T-cell (primary cell): ENCODE results near the gene ZBTB33. TPM values are rescaled to one million over a fixed set of nuclear protein-coding genes. Genes with fewer than 3 reads are reported as not detected.
A peak's percentile ranks its signal among the peaks of the same experiment; 100 is the strongest.

Source experiments
- ATAC-seq, 4 experiments: fragments of 200-7000 bp in 3 of 4; fragments of 150-1000 bp in 1 of 4; cut with Tn5 transposase; replicated peaks in 1 of 4; 1 replicate in 3 of 4; 2 replicates in 1 of 4; pipeline ENCODE4 v1.10.0; 2021; ENCODE audit warnings: moderate library complexity in 3 of 4, mild to moderate bottlenecking in 2 of 4, moderate number of reproducible peaks in 1 of 4
- CTCF ChIA-PET, 2 donors: fragments of 300-600 bp; sonication (Branson Sonifier 250); formaldehyde crosslinking; loops; one replicate each; lab custom pipeline; 2022; ENCODE audit warnings: antibody characterized with exemption in 2 of 2; lab: Charles Lee
- POLR2A ChIA-PET, 2 donors: fragments of 300-600 bp; sonication (Branson Sonifier 250); formaldehyde crosslinking; loops; one replicate each; lab custom pipeline; 2022; ENCODE audit warnings: antibody characterized with exemption in 2 of 2; lab: Charles Lee
- DNase-seq, 35 experiments: peaks; one replicate each; pipeline versions ENCODE4 v3.0.0 to v3.0.0-alpha.2; 2013 to 2023
- H3K27ac ChIP-seq: one replicate; pipeline ENCODE4 v1.5.1; 2013; ENCODE audit warnings: low read length
- H3K27me3 ChIP-seq, 2 experiments: replicated peaks in 1 of 2; 1 replicate in 1 of 2; 2 replicates in 1 of 2; pipeline versions ENCODE4 v1.6.1 to v1.7.0; 2013; ENCODE audit warnings: low read length in 1 of 2, mixed read lengths in 1 of 2; ENCODE audit not compliant: control insufficient read depth in 2 of 2, insufficient read depth in 2 of 2; ENCODE audit errors: extremely low read depth in 1 of 2
- H3K36me3 ChIP-seq, 2 donors: 1 replicate in 1 of 2; 2 replicates in 1 of 2; pipeline versions ENCODE4 v1.6.1 to v1.7.0; 2013; ENCODE audit warnings: low read length in 1 of 2; ENCODE audit not compliant: control insufficient read depth in 2 of 2, insufficient read depth in 1 of 2; ENCODE audit errors: extremely low read depth in 1 of 2
- H3K4me1 ChIP-seq, 2 experiments: 1 replicate in 1 of 2; 2 replicates in 1 of 2; pipeline versions ENCODE4 v1.6.1 to v1.7.0; 2013; ENCODE audit warnings: low read length in 2 of 2, mixed read lengths in 1 of 2; ENCODE audit not compliant: insufficient read depth in 2 of 2, control insufficient read depth in 1 of 2; ENCODE audit errors: extremely low read depth in 1 of 2
- H3K4me3 ChIP-seq, 2 donors: 1 replicate in 1 of 2; 2 replicates in 1 of 2; pipeline versions ENCODE4 v1.5.1 to v1.7.0; 2013; ENCODE audit warnings: mild to moderate bottlenecking in 2 of 2, low read length in 1 of 2, moderate library complexity in 1 of 2; ENCODE audit not compliant: control insufficient read depth in 1 of 2; ENCODE audit errors: extremely low read depth in 1 of 2
- H3K9me3 ChIP-seq: 2 replicates; pipeline ENCODE4 v1.7.0; 2013
- H3K27ac Mint-ChIP-seq, 2 donors: one replicate each; pipeline ENCODE4 v1.8.0; 2020 to 2021; ENCODE audit warnings: mild to moderate bottlenecking in 2 of 2, mixed read lengths in 2 of 2
- H3K27me3 Mint-ChIP-seq, 2 donors: one replicate each; pipeline ENCODE4 v1.8.0; 2021 to 2022; ENCODE audit warnings: mixed read lengths in 2 of 2
- H3K36me3 Mint-ChIP-seq: one replicate; pipeline ENCODE4 v1.8.0; 2021; ENCODE audit warnings: mixed read lengths
- H3K4me1 Mint-ChIP-seq, 3 donors: one replicate each; pipeline ENCODE4 v1.8.0; 2020 to 2022; ENCODE audit warnings: mixed read lengths in 3 of 3, mild to moderate bottlenecking in 1 of 3
- H3K4me3 Mint-ChIP-seq, 3 donors: one replicate each; pipeline ENCODE4 v1.8.0; 2020 to 2022; ENCODE audit warnings: mild to moderate bottlenecking in 3 of 3, mixed read lengths in 3 of 3, moderate library complexity in 3 of 3
- H3K9me3 Mint-ChIP-seq, 3 donors: one replicate each; pipeline ENCODE4 v1.8.0; 2020 to 2022; ENCODE audit warnings: mixed read lengths in 3 of 3
- WGBS: methylation state at CpG from one replicate; pipeline ENCODE4 v1.1.5; 2013; ENCODE audit warnings: missing lambda C conversion rate; ENCODE audit not compliant: insufficient coverage; 5-methylcytosine and 5-hydroxymethylcytosine counted together
- total RNA-seq, 35 experiments: library from RNA in 6 of 35; stranded (reverse) in 6 of 35; fragments of 120-200 nt in 1 of 35; gene quantifications; one replicate each; pipeline versions ENCODE4 v1.2.1 to v1.2.4 and lab custom pipeline; 2013 to 2026

The ZBTB33 gene, protein sequence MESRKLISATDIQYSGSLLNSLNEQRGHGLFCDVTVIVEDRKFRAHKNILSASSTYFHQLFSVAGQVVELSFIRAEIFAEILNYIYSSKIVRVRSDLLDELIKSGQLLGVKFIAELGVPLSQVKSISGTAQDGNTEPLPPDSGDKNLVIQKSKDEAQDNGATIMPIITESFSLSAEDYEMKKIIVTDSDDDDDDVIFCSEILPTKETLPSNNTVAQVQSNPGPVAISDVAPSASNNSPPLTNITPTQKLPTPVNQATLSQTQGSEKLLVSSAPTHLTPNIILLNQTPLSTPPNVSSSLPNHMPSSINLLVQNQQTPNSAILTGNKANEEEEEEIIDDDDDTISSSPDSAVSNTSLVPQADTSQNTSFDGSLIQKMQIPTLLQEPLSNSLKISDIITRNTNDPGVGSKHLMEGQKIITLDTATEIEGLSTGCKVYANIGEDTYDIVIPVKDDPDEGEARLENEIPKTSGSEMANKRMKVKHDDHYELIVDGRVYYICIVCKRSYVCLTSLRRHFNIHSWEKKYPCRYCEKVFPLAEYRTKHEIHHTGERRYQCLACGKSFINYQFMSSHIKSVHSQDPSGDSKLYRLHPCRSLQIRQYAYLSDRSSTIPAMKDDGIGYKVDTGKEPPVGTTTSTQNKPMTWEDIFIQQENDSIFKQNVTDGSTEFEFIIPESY
- total RNA-seq, result 10 to 100 TPM; 20.9 to 25.7 (median 22.1) TPM
- 35.4 TPM for total RNA-seq (2013)
- total RNA-seq (lab: John Stamatoyannopoulos, UW), result 36.0 to 91.3 (median 71.7) reads per million in 29 experiments

DNA sequence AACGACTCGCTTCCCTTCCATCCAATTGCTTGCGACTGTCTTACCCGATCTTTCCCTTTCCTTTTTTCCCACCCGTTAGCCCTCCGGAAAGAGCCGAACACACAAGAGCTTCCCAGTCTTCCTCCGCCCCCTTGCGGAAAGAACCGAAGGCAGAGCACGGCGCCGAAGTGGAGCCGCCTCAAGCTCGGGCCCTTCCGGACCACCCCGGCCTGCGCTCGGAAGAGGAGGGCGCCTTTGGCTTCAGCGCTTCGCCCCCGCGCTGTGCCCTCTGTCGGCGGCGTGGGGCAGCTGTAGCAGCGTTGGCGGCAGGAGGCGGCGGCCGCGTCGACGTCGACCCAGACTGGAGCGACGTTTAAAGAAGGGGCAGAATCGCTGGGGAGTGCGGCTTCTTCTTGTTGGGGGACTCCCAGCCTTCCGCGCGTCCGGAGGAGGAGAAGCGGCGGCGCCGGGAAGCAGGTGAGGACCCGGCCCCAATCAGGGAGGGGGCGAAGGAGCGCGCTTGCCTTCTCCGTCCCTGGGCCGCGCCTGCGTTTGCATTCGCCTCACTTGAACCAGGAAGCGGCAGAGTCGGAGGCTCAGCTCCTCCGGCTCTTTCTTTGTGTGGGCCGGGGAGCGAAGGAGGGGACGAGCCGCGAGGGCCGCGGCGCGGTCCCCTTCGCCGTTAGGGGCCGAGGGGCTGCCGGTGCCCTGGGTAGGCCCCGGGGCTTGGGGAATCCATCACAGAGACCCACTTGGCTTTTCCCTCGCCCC lies at the start of gene ZBTB33:
Gene ZBTB33, plus strand, starts transcription at position 291 of the 750 bp plus-strand sequence. CDS start 2,604 bp downstream, outside the sequence.
- H3K4me3 Mint-ChIP-seq, result peak within 1 kb of the TSS; percentile 91 to 92 (median 91)
- H3K4me3 ChIP-seq, result peak within 1 kb of the TSS; percentile 64 to 79

DNA sequence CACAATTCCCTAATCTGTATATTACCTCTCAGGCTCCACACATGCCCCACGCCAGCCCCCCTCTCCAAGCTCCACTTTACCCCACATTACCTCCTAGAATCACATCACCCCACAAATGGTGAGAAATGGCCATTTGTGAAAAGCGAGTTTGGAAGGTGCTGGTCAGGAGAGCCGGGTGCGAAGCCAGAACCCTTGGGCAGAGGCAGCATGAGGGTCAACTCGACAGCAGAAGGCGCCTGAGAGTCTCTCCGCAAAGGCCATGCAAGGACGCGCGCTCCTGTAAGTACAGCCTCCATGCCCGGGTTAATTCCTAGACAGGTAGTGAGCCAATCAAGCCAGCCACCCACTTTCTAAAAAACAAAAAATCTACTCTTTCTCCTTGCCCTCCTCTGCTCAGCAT lies 49.8 kb upstream of the ZBTB33 start:
- 100% methylated on average over 6 of the region's 11 CpGs for WGBS
- no peak overlapping the region for H3K27ac Mint-ChIP-seq
- no peak for ATAC-seq
- CTCF ChIA-PET, result no interaction called here
- Histone ChIP-seq H3K4me3 (no peak overlapping the region), H3K36me3 (peaks cover 0 to 3% of the 10 kb centered on the region in 2 donors), H3K27me3 (no peaks in the 10 kb centered on the region), H3K4me1 (no peaks in the 10 kb centered on the region), H3K9me3 (no peaks in the 10 kb centered on the region), H3K27ac (no peak overlapping the region)
- H3K9me3 Mint-ChIP-seq, result no peaks in the 10 kb centered on the region
- H3K27me3 Mint-ChIP-seq, result peaks cover 0 to 6% of the 10 kb centered on the region in 2 donors
- H3K4me3 Mint-ChIP-seq, result no peak overlapping the region
- POLR2A ChIA-PET, result interaction anchor here in 1 of 2 donors (0.8 kb wide), 1 partner anchor 349 kb away, joined by 3 read pairs; no protein-coding TSS in a partner anchor
- H3K36me3 Mint-ChIP-seq, result peaks cover 8% of the 10 kb centered on the region
- no peak for DNase-seq
- peaks cover 0 to 7% (median 6%) of the 10 kb centered on the region in 3 donors for H3K4me1 Mint-ChIP-seq

More for the DNA sequence above, at the start of gene ZBTB33:
- ATAC-seq, result peak; percentile 99 to 100 (median 99)
- H3K4me1 Mint-ChIP-seq, result peaks cover 7 to 31% (median 30%) of the 10 kb centered on the region in 3 donors
- H3K9me3 Mint-ChIP-seq, result no peaks in the 10 kb centered on the region
- POLR2A ChIA-PET, result interaction anchor here in 1 of 2 donors (0.6 to 1.5 kb wide), 4 partner anchors 43 to 61 kb away, joined by 4 to 7 read pairs (median 4); partner anchors contain the start of gene TMEM255A
- H3K36me3 Mint-ChIP-seq, result peaks cover 18% of the 10 kb centered on the region
- peaks cover 0 to 27% of the 10 kb centered on the region in 2 donors for H3K27me3 Mint-ChIP-seq
- Histone ChIP-seq H3K9me3 (no peaks in the 10 kb centered on the region), H3K4me1 (peaks cover 0 to 5% of the 10 kb centered on the region in 2 experiments), H3K36me3 (peaks cover 0 to 15% of the 10 kb centered on the region in 2 donors), H3K27ac (peak within 1 kb of the TSS; percentile 89), H3K27me3 (no peaks in the 10 kb centered on the region)
- DNase-seq, result peak; percentile 67 to 91 (median 82)
- WGBS, result 0% methylated on average over 23 of the region's 75 CpGs
- CTCF ChIA-PET, result interaction anchor here (0.6 to 2.0 kb wide), 11 partner anchors 19 to 854 kb away, joined by 3 to 11 read pairs (median 4); no protein-coding TSS in a partner anchor
- peak within 1 kb of the TSS; percentile 91 to 97 for H3K27ac Mint-ChIP-seq

DNA sequence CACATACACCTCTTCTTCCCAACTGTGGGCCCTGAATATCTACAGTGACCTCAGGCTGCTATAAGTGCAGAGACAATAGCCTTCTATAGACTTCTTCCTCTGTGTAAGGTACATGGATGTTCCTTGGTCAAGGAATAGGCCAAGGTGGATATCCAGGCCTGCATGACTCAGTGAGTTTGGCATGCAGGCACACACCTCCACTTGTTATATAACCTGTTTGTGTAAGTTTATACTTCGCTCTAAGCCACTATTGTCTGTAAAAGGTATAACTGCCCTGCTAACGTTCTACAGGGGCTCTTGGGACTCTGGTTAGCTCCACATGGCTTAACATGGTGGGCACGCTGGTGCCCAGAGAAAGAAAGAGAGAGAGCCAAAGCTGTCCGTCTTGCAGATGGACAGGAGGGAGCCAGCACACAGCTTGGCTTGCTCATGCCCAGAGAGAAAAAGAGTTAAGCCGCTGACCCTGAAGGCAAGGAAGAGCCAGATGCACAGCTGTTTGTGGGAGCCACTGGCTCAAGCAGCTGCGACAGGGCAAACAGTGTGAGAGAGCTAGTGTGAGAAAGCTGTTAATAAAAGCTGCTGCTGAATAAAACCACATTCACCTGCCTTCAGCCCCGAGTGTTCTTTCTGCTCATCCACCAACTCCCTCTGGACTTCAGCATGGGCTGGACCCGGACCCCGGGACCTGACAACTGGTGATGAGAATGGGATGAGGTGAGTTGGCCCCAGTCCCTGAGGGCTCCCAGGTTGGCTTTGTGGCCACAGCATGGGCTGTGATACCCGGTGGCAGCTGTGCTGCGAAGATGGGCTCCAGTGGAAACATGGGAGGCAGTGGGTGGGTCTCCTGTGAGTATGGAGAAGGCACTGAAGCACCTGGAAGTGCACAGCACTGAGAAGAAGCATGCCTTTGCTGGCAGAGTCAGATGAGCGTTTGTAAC lies 44.5 kb upstream of the ZBTB33 start:
- no peak overlapping the region for H3K27ac Mint-ChIP-seq
- Histone ChIP-seq H3K36me3 (peaks cover 0 to 3% of the 10 kb centered on the region in 2 donors), H3K27me3 (no peaks in the 10 kb centered on the region), H3K4me3 (no peak overlapping the region), H3K9me3 (no peaks in the 10 kb centered on the region), H3K27ac (no peak overlapping the region), H3K4me1 (no peaks in the 10 kb centered on the region)
- peaks cover 0 to 2% (median 0%) of the 10 kb centered on the region in 3 donors for H3K4me1 Mint-ChIP-seq
- WGBS, result 93% methylated on average over 3 of the region's 12 CpGs
- peaks cover 15% of the 10 kb centered on the region for H3K36me3 Mint-ChIP-seq
- no peak overlapping the region for H3K4me3 Mint-ChIP-seq
- no peaks in the 10 kb centered on the region for H3K9me3 Mint-ChIP-seq
- DNase-seq (no peak), ATAC-seq (no peak)
- ChIA-PET POLR2A (no interaction called here), CTCF (no interaction called here)
- H3K27me3 Mint-ChIP-seq, result no peaks in the 10 kb centered on the region

DNA sequence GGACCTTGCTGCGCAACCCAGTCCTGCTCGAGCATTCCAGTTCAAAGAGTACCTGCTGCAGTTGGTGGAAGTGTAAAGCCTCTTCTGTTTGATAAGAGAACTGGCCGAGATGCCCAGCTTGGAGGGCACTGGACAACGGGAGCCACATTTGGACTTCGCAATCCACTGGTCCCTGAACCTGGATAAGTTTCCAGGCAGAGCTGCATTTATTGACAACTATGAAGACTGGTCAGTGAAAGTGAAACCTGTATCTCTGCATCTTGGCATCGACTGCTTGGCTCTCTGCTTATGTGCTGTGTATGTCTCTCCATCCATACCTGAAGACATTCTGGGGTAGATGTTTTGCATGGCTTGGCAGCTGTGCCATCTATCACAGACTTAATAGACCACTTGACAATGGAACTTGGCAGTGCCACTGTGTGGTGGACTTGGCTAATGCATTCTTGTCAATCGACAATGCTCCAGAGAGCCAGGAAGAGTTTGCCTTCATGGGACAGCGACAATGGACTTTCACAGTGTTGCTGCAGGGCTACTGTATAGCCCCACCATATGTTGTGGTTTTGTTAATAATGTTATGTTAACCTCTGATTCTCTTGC lies 43.5 kb upstream of the ZBTB33 start:
- no peak for DNase-seq
- no peak overlapping the region for H3K27ac ChIP-seq
- Mint-ChIP-seq H3K36me3 (peaks cover 15% of the 10 kb centered on the region), H3K4me1 (peaks cover 0 to 2% (median 0%) of the 10 kb centered on the region in 3 donors), H3K27ac (no peak overlapping the region), H3K9me3 (no peaks in the 10 kb centered on the region), H3K27me3 (no peaks in the 10 kb centered on the region), H3K4me3 (no peak overlapping the region)
- 100% methylated on average over 4 of the region's 8 CpGs for WGBS
- H3K36me3 ChIP-seq, result peaks cover 0 to 3% of the 10 kb centered on the region in 2 donors
- no peaks in the 10 kb centered on the region for H3K9me3 ChIP-seq
- POLR2A ChIA-PET, result no interaction called here
- no peaks in the 10 kb centered on the region for H3K4me1 ChIP-seq
- H3K27me3 ChIP-seq, result no peaks in the 10 kb centered on the region
- no peak for ATAC-seq
- CTCF ChIA-PET, result no interaction called here
- no peak overlapping the region for H3K4me3 ChIP-seq

DNA sequence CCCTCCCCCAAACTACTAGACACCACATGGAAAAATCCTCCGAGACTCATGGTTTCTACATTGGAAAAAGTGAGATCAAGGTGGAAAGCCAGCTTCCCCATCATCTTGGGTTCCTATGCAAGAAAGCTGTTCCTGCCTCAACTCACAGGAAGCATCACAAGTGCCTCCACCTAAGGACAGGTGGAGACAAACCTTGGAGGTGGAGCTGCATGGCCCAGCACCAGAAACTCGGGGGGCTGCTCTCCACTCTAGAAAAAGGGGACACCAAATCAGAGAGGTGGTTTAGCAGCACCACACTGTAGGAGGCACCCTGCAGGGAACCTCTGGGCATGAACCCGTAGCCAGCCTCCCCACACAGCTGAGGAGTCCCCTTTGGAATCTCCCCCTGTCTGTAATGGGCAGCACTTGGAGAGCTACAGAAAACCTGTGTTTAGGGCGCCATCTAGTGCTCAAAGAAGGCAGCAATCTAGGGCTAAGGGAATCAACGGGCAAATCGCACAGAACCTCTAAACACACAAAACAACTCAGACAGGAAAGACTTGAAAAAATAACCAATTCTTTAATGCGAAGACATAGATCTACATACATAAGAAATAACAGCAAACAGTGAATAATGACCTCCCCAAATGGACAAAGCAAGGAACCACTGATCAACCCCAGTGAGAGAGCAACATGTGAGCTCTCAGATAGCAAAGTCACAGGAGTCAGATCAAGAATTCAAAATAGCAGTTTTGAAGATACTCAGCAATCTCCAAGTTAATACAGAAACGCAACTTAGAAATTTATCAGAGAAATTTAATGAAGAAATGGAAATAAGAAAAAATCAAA lies 37.0 kb upstream of the ZBTB33 start:
- H3K9me3 Mint-ChIP-seq, result no peaks in the 10 kb centered on the region
- peaks cover 3 to 12% (median 8%) of the 10 kb centered on the region in 3 donors for H3K4me1 Mint-ChIP-seq
- Histone ChIP-seq H3K4me1 (no peaks in the 10 kb centered on the region), H3K9me3 (no peaks in the 10 kb centered on the region), H3K27me3 (no peaks in the 10 kb centered on the region), H3K4me3 (no peak overlapping the region), H3K36me3 (no peaks in the 10 kb centered on the region), H3K27ac (no peak overlapping the region)
- peaks cover 4% of the 10 kb centered on the region for H3K36me3 Mint-ChIP-seq
- 0% methylated on average over 1 of the region's 8 CpGs for WGBS
- POLR2A ChIA-PET, result no interaction called here
- peak in 34 of 35 experiments; percentile 14 to 71 (median 37) for DNase-seq
- CTCF ChIA-PET, result interaction anchor here (0.6 to 2.5 kb wide), 11 partner anchors 10 to 305 kb away, joined by 3 to 7 read pairs (median 4); partner anchors contain the start of gene ZBTB33 (in 1 of the 2)
- H3K27me3 Mint-ChIP-seq, result peaks cover 0 to 11% of the 10 kb centered on the region in 2 donors
- no peak overlapping the region for H3K27ac Mint-ChIP-seq
- no peak overlapping the region for H3K4me3 Mint-ChIP-seq
- peak; percentile 34 to 74 (median 67) for ATAC-seq
